Measurements from ENCODE around the gene ZNF285. TPM values are rescaled to one million over a fixed set of nuclear protein-coding genes. Genes with fewer than 3 reads are reported as not detected.
"Not testable (repeated sequence)": the region's sequence is repeated elsewhere in the genome, so short reads cannot be mapped to it uniquely, and the experiment has no call there.

Gene ZNF285
- total RNA-seq, 2 experiments from 2014 or later = 0.16 to 0.22 TPM

DNA sequence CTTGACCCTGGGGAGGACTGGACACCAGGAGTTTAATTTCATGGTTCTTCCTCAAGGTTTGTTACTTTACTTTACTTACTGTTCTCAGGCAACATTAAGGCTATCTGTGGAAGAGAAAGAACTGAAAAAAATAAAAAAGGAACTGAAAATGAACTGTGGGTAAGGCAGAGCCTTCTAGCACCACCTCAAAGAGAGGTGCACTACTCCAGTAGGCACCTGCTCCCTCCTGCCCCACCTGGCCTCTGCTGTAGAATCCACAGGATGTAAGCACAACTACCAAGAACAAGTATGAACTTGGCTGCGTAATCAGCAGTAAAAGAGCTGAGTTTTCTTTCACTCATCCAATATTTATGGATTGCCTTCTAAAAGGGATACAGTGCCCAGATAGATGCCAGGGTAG, 57.2 kb downstream of the ZNF285 start:
- Histone ChIP-seq H3K36me3 (ENCODE audit: insufficient read depth, low read length) (no peaks in the 10 kb centered on the region), H3K27me3 (ENCODE audit: control insufficient read depth in 1 of 2, insufficient read depth in 2 of 2, low read length in 2 of 2) (no peaks in the 10 kb centered on the region), H3K4me3 (ENCODE audit: low read length) (no peak overlapping the region), H3K27ac (ENCODE audit: low read depth in 1 of 2, low read length in 2 of 2) (no peak overlapping the region), H3K9me3 (ENCODE audit: control insufficient read depth in 1 of 2, insufficient read depth in 1 of 2, low read length in 2 of 2) (peaks cover 19 to 34% of the 10 kb centered on the region in 2 experiments), H3K4me1 (ENCODE audit: insufficient read depth, low read length) (no peaks in the 10 kb centered on the region)
- Mint-ChIP-seq H3K36me3 (ENCODE audit: low read depth) (peaks cover 16% of the 10 kb centered on the region), H3K27me3 (no peaks in the 10 kb centered on the region), H3K9me3 (peaks cover 14% of the 10 kb centered on the region), H3K4me3 (no peak overlapping the region), H3K27ac (no peak overlapping the region), H3K4me1 (ENCODE audit: low read depth) (no peaks in the 10 kb centered on the region)
- ATAC-seq (ENCODE audit: poor library complexity) (no peak), DNase-seq (no peak)
- intact Hi-C loops (cut with DNase I, micrococcal nuclease) = no loop called here
- ChIA-PET CTCF (no interaction called here), POLR2A (no interaction called here)
- TF ChIP-seq CTCF (IDR thresholded peaks at IDR 0.05) = no peak

- H3K9me3 Mint-ChIP-seq = peaks cover 11% of the 10 kb centered on the region
- Histone ChIP-seq H3K36me3 (ENCODE audit: insufficient read depth, low read length) (no peaks in the 10 kb centered on the region), H3K27ac (ENCODE audit: low read depth in 1 of 2, low read length in 2 of 2) (no peak overlapping the region), H3K4me1 (ENCODE audit: insufficient read depth, low read length) (no peaks in the 10 kb centered on the region), H3K9me3 (ENCODE audit: control insufficient read depth in 1 of 2, insufficient read depth in 1 of 2, low read length in 2 of 2) (peaks cover 26 to 32% of the 10 kb centered on the region in 2 experiments), H3K27me3 (ENCODE audit: control insufficient read depth in 1 of 2, insufficient read depth in 2 of 2, low read length in 2 of 2) (no peaks in the 10 kb centered on the region), H3K4me3 (ENCODE audit: low read length) (no peak overlapping the region)
- H3K27ac Mint-ChIP-seq = no peak overlapping the region
- TF ChIP-seq CTCF (IDR thresholded peaks at IDR 0.05) = no peak
- peaks cover 26% of the 10 kb centered on the region for H3K36me3 Mint-ChIP-seq (ENCODE audit: low read depth)
- no peaks in the 10 kb centered on the region for H3K4me1 Mint-ChIP-seq (ENCODE audit: low read depth)
- H3K4me3 Mint-ChIP-seq = no peak overlapping the region
- POLR2A ChIA-PET = no interaction called here
- H3K27me3 Mint-ChIP-seq = no peaks in the 10 kb centered on the region
- no peak for ATAC-seq (ENCODE audit: poor library complexity)
- DNase-seq = no peak
- CTCF ChIA-PET = no interaction called here
- intact Hi-C loops (cut with DNase I, micrococcal nuclease) = no loop called here
Observed at GRCh38 chr19:44341794-44342193, 59.6 kb downstream of the ZNF285 start.

GRCh38 chr19:44334639-44335038, 66.8 kb downstream of the ZNF285 start:
- H3K27me3 Mint-ChIP-seq; H3K27me3 ChIP-seq (ENCODE audit: control insufficient read depth in 1 of 2, insufficient read depth in 2 of 2, low read length in 2 of 2); H3K27ac Mint-ChIP-seq; H3K4me3 ChIP-seq (ENCODE audit: low read length); POLR2A ChIA-PET; H3K4me3 Mint-ChIP-seq; H3K36me3 ChIP-seq (ENCODE audit: insufficient read depth, low read length); DNase-seq; H3K4me1 Mint-ChIP-seq (ENCODE audit: low read depth); H3K4me1 ChIP-seq (ENCODE audit: insufficient read depth, low read length); ATAC-seq (ENCODE audit: poor library complexity); intact Hi-C loops (cut with DNase I, micrococcal nuclease); CTCF ChIA-PET; H3K27ac ChIP-seq (ENCODE audit: low read depth in 1 of 2, low read length in 2 of 2): not testable (repeated sequence)
- peaks cover 77% of the 10 kb centered on the region for H3K36me3 Mint-ChIP-seq (ENCODE audit: low read depth)
- peaks cover 23 to 81% of the 10 kb centered on the region in 2 experiments for H3K9me3 ChIP-seq (ENCODE audit: control insufficient read depth in 1 of 2, insufficient read depth in 1 of 2, low read length in 2 of 2)
- H3K9me3 Mint-ChIP-seq = peaks cover 25% of the 10 kb centered on the region

Other genes starting within 250 kb of the ZNF285 start
- gene ZNF226, start 236.5 kb downstream of the ZNF285 start, total RNA-seq = 1 to 10 TPM; 7.9 to 9.1 TPM
- gene ZNF227, start 189.1 kb downstream of the ZNF285 start, total RNA-seq = 10 to 100 TPM; 16.2 to 17.2 TPM
- under 1 TPM in 1 of 2 experiments, not detected in 1; 0.47 TPM for gene ZNF233, start 141.7 kb downstream of the ZNF285 start, total RNA-seq
- gene ZNF235, start 96.6 kb downstream of the ZNF285 start, total RNA-seq = 1 to 10 TPM; 2.4 TPM
- under 1 TPM in 1 of 2 experiments, not detected in 1; 0.08 TPM for gene ZNF112, start 44.9 kb downstream of the ZNF285 start, total RNA-seq
- gene ZNF229, start 46.9 kb upstream of the ZNF285 start, total RNA-seq = under 1 TPM; 0.08 to 0.19 TPM
- 1 to 10 TPM; 7.6 to 9.4 TPM for gene ZNF180, start 98.9 kb upstream of the ZNF285 start, total RNA-seq
- gene CEACAM20, start 128.1 kb upstream of the ZNF285 start, total RNA-seq = not detected
- not detected for gene IGSF23, start 212.0 kb upstream of the ZNF285 start, total RNA-seq
- under 1 TPM; 0.67 to 0.82 TPM for gene PVR, start 242.3 kb upstream of the ZNF285 start, total RNA-seq

All from CD4-positive, alpha-beta T cell (primary cell).